ENCODE results near the gene GTSE1.

- no peak for TF ChIP-seq CTCF (IDR thresholded peaks at IDR 0.05 in 8 of 11, conservative IDR thresholded peaks at IDR 0.05 in 3 of 11)
- no peak for TF ChIP-seq POLR2AphosphoS5 (IDR thresholded peaks at IDR 0.05)
These were observed 32.1 kb downstream of the GTSE1 start for GRCh38 chr22:46328797-46329196.
